ENCODE measurements around the gene ZNF652.

DNA sequence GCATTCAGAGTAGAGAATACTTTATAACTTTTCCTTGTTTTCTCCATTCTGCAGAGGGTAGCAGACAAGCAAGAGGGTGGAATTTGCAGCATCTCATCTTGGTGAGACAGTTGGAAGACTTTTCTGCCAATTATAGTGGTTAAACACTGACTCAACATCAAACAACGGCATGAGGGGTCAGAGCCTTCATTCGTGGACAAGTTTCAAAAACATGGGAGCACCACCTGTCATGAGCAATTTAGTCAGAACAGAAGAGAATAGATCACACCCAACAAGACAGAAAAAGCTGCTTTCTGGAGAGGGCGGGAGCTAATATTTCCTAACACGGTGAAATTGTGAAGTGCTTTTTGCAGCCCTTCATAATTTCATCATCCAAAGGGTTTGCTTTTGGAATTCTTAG lies 17.9 kb upstream of the ZNF652 start:
- TF ChIP-seq, protein P1, sequence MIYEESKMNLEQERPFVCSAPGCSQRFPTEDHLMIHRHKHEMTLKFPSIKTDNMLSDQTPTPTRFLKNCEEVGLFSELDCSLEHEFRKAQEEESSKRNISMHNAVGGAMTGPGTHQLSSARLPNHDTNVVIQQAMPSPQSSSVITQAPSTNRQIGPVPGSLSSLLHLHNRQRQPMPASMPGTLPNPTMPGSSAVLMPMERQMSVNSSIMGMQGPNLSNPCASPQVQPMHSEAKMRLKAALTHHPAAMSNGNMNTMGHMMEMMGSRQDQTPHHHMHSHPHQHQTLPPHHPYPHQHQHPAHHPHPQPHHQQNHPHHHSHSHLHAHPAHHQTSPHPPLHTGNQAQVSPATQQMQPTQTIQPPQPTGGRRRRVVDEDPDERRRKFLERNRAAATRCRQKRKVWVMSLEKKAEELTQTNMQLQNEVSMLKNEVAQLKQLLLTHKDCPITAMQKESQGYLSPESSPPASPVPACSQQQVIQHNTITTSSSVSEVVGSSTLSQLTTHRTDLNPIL (CRISPR knock-in tag; IDR thresholded peaks at IDR 0.05; ENCODE audit: low read depth): no peak
- TF ChIP-seq CSDC2 (CRISPR knock-in tag; IDR thresholded peaks at IDR 0.05): no peak
